VCaP (cell line): Measurements from ENCODE around the gene ZBTB2.

Experiments
- H3K27ac ChIP-seq: fragments of 450-650 bp; 2 replicates; pipeline ENCODE4 v1.5.1; 2017
- TF ChIP-seq, protein P1 (sequence below): fragments of 450-650 bp; conservative IDR thresholded peaks from 2 replicates; pipeline ENCODE4 v1.5.1; 2017; ENCODE audit warnings: mild to moderate bottlenecking, moderate library complexity

The ZBTB2 gene

DNA sequence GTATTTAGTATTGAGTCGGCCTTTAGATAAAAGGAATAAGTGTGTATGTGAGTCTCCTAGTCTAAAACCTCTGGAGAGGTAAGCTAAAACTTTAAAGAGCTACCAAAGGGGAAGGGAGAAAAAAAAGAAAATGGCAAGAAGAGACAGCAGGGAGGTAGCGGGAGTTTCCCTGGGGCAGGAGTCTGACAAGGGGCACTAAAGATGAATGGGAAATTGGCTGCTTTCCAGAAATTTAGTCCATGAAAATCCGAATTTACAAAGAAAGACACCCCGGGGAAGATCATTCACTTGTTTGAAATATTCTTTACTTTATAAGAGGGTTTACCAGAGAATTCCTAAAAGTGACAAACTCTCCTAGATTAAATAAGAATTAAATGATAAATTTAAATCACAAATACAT lies 41.3 kb upstream of the ZBTB2 start:
- no peak overlapping the region for H3K27ac ChIP-seq
- TF ChIP-seq, protein P1, sequence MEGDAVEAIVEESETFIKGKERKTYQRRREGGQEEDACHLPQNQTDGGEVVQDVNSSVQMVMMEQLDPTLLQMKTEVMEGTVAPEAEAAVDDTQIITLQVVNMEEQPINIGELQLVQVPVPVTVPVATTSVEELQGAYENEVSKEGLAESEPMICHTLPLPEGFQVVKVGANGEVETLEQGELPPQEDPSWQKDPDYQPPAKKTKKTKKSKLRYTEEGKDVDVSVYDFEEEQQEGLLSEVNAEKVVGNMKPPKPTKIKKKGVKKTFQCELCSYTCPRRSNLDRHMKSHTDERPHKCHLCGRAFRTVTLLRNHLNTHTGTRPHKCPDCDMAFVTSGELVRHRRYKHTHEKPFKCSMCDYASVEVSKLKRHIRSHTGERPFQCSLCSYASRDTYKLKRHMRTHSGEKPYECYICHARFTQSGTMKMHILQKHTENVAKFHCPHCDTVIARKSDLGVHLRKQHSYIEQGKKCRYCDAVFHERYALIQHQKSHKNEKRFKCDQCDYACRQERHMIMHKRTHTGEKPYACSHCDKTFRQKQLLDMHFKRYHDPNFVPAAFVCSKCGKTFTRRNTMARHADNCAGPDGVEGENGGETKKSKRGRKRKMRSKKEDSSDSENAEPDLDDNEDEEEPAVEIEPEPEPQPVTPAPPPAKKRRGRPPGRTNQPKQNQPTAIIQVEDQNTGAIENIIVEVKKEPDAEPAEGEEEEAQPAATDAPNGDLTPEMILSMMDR, result no peak

GRCh38 chr6:151431337-151431736 lies 40.0 kb upstream of the ZBTB2 start:
- H3K27ac ChIP-seq, result no peak overlapping the region
- TF ChIP-seq, protein P1, result no peak

GRCh38 chr6:151430886-151431285 lies 39.5 kb upstream of the ZBTB2 start:
- TF ChIP-seq, protein P1, result no peak
- H3K27ac ChIP-seq, result no peak overlapping the region

GRCh38 chr6:151428093-151428735 lies 36.9 kb upstream of the ZBTB2 start:
- TF ChIP-seq, protein P1, result no peak

DNA sequence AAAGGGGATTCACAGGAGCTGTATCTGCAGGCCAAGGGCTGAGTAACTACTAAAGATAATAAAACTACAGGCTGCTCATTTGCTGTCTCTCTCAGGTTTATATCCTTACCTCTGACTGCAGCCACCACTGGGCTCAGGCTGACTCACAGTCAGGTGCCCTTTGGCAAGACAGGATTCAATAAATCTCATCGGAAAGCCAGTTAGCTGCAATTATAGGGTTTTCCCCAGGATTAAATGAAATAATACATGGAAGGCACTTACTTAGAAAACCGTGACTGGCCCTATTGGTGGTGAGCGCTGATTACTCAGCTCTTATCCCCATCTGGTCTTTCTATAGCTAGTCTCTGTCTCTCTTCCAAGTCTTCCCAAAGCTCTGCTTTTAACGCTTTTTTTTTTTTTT lies 34.2 kb upstream of the ZBTB2 start:
- TF ChIP-seq, protein P1, result no peak
- no peak overlapping the region for H3K27ac ChIP-seq

More at GRCh38 chr6:151428093-151428735, 36.9 kb upstream of the ZBTB2 start:
- H3K27ac ChIP-seq, result no peak overlapping the region

- H3K27ac ChIP-seq, result no peak overlapping the region
- TF ChIP-seq, protein P1, result no peak
Measured at GRCh38 chr6:151422981-151423380, 31.6 kb upstream of the ZBTB2 start.

GRCh38 chr6:151417477-151417876 lies 26.1 kb upstream of the ZBTB2 start:
- TF ChIP-seq, protein P1, result no peak
- no peak overlapping the region for H3K27ac ChIP-seq
